HFF-Myc (cell line): Measurements from ENCODE around the gene ZNF674.
"Not testable (repeated sequence)": the region's sequence is repeated elsewhere in the genome, so short reads cannot be mapped to it uniquely, and the experiment has no call there.

Experiments used
- DNase-seq: peaks from one replicate; pipeline ENCODE4 v3.0.0-alpha.2; 2011; ENCODE audit warnings: low read depth; ENCODE audit errors: extremely low read depth
- H3K4me3 ChIP-seq: replicated peaks from 2 replicates; pipeline ENCODE4 v1.5.1; 2011; ENCODE audit warnings: low read depth, mild to moderate bottlenecking, control low read depth, low read length
- CTCF ChIP-seq: IDR thresholded peaks from 2 replicates; pipeline ENCODE4 v1.5.1; 2012; ENCODE audit warnings: mild to moderate bottlenecking, low read depth, low read length, control low read depth; ENCODE audit errors: missing control alignments

ZNF674 gene

GRCh38 chrX:46465203-46465602 lies 80.0 kb downstream of the ZNF674 start:
- no peak for TF ChIP-seq CTCF
- no peak overlapping the region for H3K4me3 ChIP-seq
- DNase-seq, result no peak

- no peak overlapping the region for H3K4me3 ChIP-seq
- TF ChIP-seq CTCF, result no peak
- no peak for DNase-seq
Measured at GRCh38 chrX:46463682-46464081, 81.5 kb downstream of the ZNF674 start.

- no peak for TF ChIP-seq CTCF
- no peak overlapping the region for H3K4me3 ChIP-seq
- DNase-seq, result no peak
Measured at GRCh38 chrX:46461660-46462191, 83.5 kb downstream of the ZNF674 start.

GRCh38 chrX:46460801-46461659 lies 84.2 kb downstream of the ZNF674 start:
- not testable (repeated sequence) for DNase-seq

GRCh38 chrX:46459603-46460002 lies 85.6 kb downstream of the ZNF674 start:
- no peak for TF ChIP-seq CTCF
- no peak overlapping the region for H3K4me3 ChIP-seq
- DNase-seq, result no peak

More at GRCh38 chrX:46460801-46461659, 84.2 kb downstream of the ZNF674 start:
- not testable (repeated sequence) for H3K4me3 ChIP-seq

GRCh38 chrX:46456125-46456922 lies 88.9 kb downstream of the ZNF674 start:
- H3K4me3 ChIP-seq, result no peak overlapping the region
- no peak for TF ChIP-seq CTCF
- no peak for DNase-seq
